ENCODE data around the gene MCUB. TPM values are rescaled to one million over a fixed set of nuclear protein-coding genes. Genes with fewer than 3 reads are reported as not detected.

Gene MCUB
- total RNA-seq, 1 experiment from 2014 or later: 18.6 TPM

DNA sequence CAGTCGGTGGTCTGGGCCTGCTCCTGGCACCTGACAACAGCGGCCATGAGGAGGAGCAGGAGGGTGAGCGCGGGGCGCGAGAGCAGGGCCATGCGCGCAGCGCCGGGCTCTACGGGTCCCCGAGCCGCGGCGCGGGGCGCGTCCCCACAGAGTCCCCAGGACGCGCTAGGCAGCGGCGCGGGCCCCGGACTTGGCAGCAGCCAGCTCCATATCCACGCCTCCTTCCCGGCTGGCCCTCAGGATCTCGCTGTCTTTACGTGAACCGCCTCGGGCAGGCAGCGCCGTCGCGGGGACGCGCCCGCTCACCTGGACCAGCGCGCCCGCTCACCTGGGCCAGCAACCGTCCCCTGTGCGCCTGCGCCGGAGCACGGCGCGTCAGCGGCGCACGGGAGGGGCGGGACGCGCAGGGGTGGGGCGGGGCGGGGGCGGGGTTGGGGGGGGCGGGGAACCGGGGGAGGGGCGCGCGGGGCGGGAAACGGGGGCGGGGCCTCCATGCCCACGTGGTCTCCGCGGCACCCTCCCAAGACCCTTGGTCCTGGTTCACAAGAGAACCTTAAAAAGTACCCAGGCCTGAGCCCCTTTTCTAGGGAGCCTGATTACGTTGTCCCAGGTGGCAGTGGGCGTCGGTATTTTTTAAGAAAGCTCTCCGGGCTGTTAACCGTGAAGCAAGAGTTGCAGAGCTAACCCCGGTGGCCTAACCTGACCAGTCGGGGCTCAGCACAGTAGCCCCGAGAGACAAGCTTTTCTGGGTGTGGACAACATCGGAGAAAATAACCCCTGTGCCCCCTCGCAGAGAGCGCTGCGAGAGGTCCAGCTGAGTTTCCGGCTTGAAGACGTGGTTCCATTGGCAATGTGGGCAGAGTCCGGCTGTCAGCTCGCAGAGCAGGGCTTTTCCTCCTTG, 169.9 kb downstream of the MCUB start, which contains the start of gene PLA2G12A (continued):
- TF ChIP-seq POLR2AphosphoS5 (IDR thresholded peaks at IDR 0.05; ENCODE audit: low read depth, low read length) (peak; percentile 85), EGR1 (IDR thresholded peaks at IDR 0.05; ENCODE audit: low read depth) (no peak), YY1 (IDR thresholded peaks at IDR 0.05; ENCODE audit: extremely low read depth, insufficient replicate concordance, low read depth, low read length) (no peak), SIN3A (IDR thresholded peaks at IDR 0.05; ENCODE audit: low read depth) (peak; percentile 68; the same call in 1 of the 2 replicates), SRF (IDR thresholded peaks at IDR 0.05; ENCODE audit: low read depth) (no peak), ZNF274 (IDR thresholded peaks at IDR 0.05; ENCODE audit: low read depth, low read length) (no peak), RAD21 (IDR thresholded peaks at IDR 0.05; ENCODE audit: low read depth) (no peak), EZH2 (IDR thresholded peaks at IDR 0.05) (no peak), CBX3 (IDR thresholded peaks at IDR 0.05; ENCODE audit: low read depth) (no peak), ELF1 (IDR thresholded peaks at IDR 0.05; ENCODE audit: borderline replicate concordance, low read depth) (no peak)
- TF ChIP-seq, protein P1, sequence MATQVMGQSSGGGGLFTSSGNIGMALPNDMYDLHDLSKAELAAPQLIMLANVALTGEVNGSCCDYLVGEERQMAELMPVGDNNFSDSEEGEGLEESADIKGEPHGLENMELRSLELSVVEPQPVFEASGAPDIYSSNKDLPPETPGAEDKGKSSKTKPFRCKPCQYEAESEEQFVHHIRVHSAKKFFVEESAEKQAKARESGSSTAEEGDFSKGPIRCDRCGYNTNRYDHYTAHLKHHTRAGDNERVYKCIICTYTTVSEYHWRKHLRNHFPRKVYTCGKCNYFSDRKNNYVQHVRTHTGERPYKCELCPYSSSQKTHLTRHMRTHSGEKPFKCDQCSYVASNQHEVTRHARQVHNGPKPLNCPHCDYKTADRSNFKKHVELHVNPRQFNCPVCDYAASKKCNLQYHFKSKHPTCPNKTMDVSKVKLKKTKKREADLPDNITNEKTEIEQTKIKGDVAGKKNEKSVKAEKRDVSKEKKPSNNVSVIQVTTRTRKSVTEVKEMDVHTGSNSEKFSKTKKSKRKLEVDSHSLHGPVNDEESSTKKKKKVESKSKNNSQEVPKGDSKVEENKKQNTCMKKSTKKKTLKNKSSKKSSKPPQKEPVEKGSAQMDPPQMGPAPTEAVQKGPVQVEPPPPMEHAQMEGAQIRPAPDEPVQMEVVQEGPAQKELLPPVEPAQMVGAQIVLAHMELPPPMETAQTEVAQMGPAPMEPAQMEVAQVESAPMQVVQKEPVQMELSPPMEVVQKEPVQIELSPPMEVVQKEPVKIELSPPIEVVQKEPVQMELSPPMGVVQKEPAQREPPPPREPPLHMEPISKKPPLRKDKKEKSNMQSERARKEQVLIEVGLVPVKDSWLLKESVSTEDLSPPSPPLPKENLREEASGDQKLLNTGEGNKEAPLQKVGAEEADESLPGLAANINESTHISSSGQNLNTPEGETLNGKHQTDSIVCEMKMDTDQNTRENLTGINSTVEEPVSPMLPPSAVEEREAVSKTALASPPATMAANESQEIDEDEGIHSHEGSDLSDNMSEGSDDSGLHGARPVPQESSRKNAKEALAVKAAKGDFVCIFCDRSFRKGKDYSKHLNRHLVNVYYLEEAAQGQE (IDR thresholded peaks at IDR 0.05; ENCODE audit: low read depth): no peak
